H1 (cell line): Measurements from ENCODE around the gene KCNK4. TPM values are rescaled to one million over a fixed set of nuclear protein-coding genes. Genes with fewer than 3 reads are reported as not detected.

Experiments
- CTCF ChIA-PET: fragments of 300-600 bp; sonication (Branson Sonifier 250); formaldehyde crosslinking; loops from one replicate; lab custom pipeline; 2021; ENCODE audit not compliant: partially characterized antibody; lab: Charles Lee
- POLR2A ChIA-PET: fragments of 300-600 bp; sonication (Branson Sonifier 250); formaldehyde crosslinking; loops from one replicate; lab custom pipeline; 2021; ENCODE audit warnings: inconsistent platforms; ENCODE audit not compliant: partially characterized antibody; lab: Charles Lee
- DNase-seq, 2 experiments: peaks; one replicate each; pipeline versions ENCODE4 v3.0.0 to v3.0.0-alpha.2; 2010 to 2022; ENCODE audit warnings: low spot score in 2 of 2, low read depth in 1 of 2, mixed read lengths in 1 of 2
- FAIRE-seq: peaks from 2 replicates; lab custom pipeline; 2011; peaks lifted over from hg19 to GRCh38; lab: Jason Lieb, UNC
- H2AFZ ChIP-seq: 2 replicates; pipeline ENCODE4 v1.8.1; 2012; ENCODE audit warnings: low read length, inconsistent platforms
- H2AK5ac ChIP-seq: 2 replicates; pipeline ENCODE4 v1.6.1; 2013; ENCODE audit warnings: low read depth, low read length
- H2BK120ac ChIP-seq: replicated peaks from 2 replicates; pipeline ENCODE3; 2013; ENCODE audit warnings: low read depth, low read length, inconsistent platforms
- H2BK12ac ChIP-seq: 2 replicates; pipeline ENCODE4 v1.6.1; 2013; ENCODE audit warnings: low read depth, low read length
- H2BK15ac ChIP-seq: 2 replicates; pipeline ENCODE4 v1.6.1; 2013; ENCODE audit warnings: low read length
- H2BK20ac ChIP-seq: 2 replicates; pipeline ENCODE4 v1.6.1; 2013; ENCODE audit warnings: low read length
- H2BK5ac ChIP-seq: 2 replicates; pipeline ENCODE4 v1.6.1; 2013; ENCODE audit warnings: low read depth, low read length
- H3K14ac ChIP-seq: 2 replicates; pipeline ENCODE4 v1.6.1; 2013; ENCODE audit warnings: inconsistent platforms; ENCODE audit not compliant: insufficient read length
- H3K18ac ChIP-seq: 2 replicates; pipeline ENCODE4 v1.6.1; 2013; ENCODE audit warnings: low read length; ENCODE audit errors: extremely low read depth
- H3K23ac ChIP-seq: 2 replicates; pipeline ENCODE4 v1.6.1; 2013; ENCODE audit warnings: inconsistent platforms; ENCODE audit not compliant: insufficient read length
- H3K23me2 ChIP-seq: 2 replicates; pipeline ENCODE4 v1.6.1; 2013; ENCODE audit warnings: low read depth, low read length
- H3K27ac ChIP-seq: 2 replicates; pipeline ENCODE4 v1.6.1; 2011; ENCODE audit warnings: low read depth, low read length, inconsistent platforms
- H3K27me3 ChIP-seq, 4 experiments: replicated peaks in 1 of 4; 1 replicate in 1 of 4; 2 replicates in 3 of 4; pipeline versions ENCODE4 v1.6.1 to v1.8.1; 2011 to 2013; ENCODE audit warnings: low read length in 3 of 4, mild to moderate bottlenecking in 3 of 4, inconsistent platforms in 2 of 4, mixed read lengths in 2 of 4, moderate library complexity in 1 of 4; ENCODE audit not compliant: control insufficient read depth in 3 of 4, insufficient read depth in 3 of 4; ENCODE audit errors: extremely low read depth in 1 of 4
- H3K36me3 ChIP-seq, 4 experiments: 2 replicates each; pipeline versions ENCODE4 v1.6.1 to v1.8.1; 2011 to 2013; ENCODE audit warnings: mild to moderate bottlenecking in 4 of 4, low read length in 3 of 4, moderate library complexity in 2 of 4, control low read depth in 1 of 4, inconsistent platforms in 1 of 4; ENCODE audit not compliant: insufficient read depth in 4 of 4, control insufficient read depth in 2 of 4
- H3K4ac ChIP-seq: replicated peaks from 2 replicates; pipeline ENCODE3; 2013; ENCODE audit warnings: low read length, low read depth, mixed read lengths, inconsistent platforms; ENCODE audit not compliant: insufficient read length
- H3K4me1 ChIP-seq, 4 experiments: replicated peaks in 1 of 4; 1 replicate in 1 of 4; 2 replicates in 3 of 4; pipeline versions ENCODE4 v1.6.1 to v1.8.1; 2011 to 2013; ENCODE audit warnings: low read length in 3 of 4, inconsistent platforms in 2 of 4, mixed read lengths in 1 of 4; ENCODE audit not compliant: insufficient read depth in 4 of 4, control insufficient read depth in 3 of 4
- H3K4me2 ChIP-seq, 2 experiments: 2 replicates each; pipeline versions ENCODE4 v1.6.1 to v1.8.1; 2011 to 2013; ENCODE audit warnings: low read depth in 2 of 2, low read length in 2 of 2, control low read depth in 1 of 2, inconsistent platforms in 1 of 2, mild to moderate bottlenecking in 1 of 2; ENCODE audit not compliant: insufficient read depth in 1 of 2
- H3K4me3 ChIP-seq, 4 experiments: fragments of 200-600, 300-600 bp in 1 of 4; sonication (generic), shearing (Covaris generic), sonication (Bioruptor Twin) in 1 of 4; 2 replicates each; pipeline versions ENCODE4 v1.5.1 to v1.8.1; 2011 to 2016; ENCODE audit warnings: low read length in 4 of 4, low read depth in 3 of 4, control low read depth in 2 of 4, inconsistent platforms in 2 of 4, mild to moderate bottlenecking in 2 of 4, mixed read lengths in 1 of 4, moderate library complexity in 1 of 4; ENCODE audit not compliant: insufficient read depth in 2 of 4; ENCODE audit errors: extremely low read depth in 1 of 4
- H3K56ac ChIP-seq: replicated peaks from 2 replicates; pipeline ENCODE3; 2013; ENCODE audit warnings: low read depth, mild to moderate bottlenecking, mixed read lengths, low read length, inconsistent platforms; ENCODE audit not compliant: insufficient read length
- H3K79me1 ChIP-seq: 2 replicates; pipeline ENCODE4 v1.6.1; 2013; ENCODE audit warnings: low read depth, low read length, control low read depth
- H3K79me2 ChIP-seq, 2 experiments: 2 replicates each; pipeline versions ENCODE4 v1.6.1 to v1.8.1; 2012 to 2013; ENCODE audit warnings: low read length in 2 of 2, mild to moderate bottlenecking in 2 of 2, inconsistent platforms in 1 of 2; ENCODE audit not compliant: insufficient read depth in 2 of 2, control insufficient read depth in 1 of 2
- H3K9ac ChIP-seq, 4 experiments: replicated peaks in 1 of 4; 1 replicate in 1 of 4; 2 replicates in 3 of 4; pipeline versions ENCODE4 v1.6.1 to v1.8.1; 2011 to 2013; ENCODE audit warnings: low read depth in 3 of 4, low read length in 3 of 4, control low read depth in 2 of 4, mild to moderate bottlenecking in 2 of 4, moderate library complexity in 2 of 4, inconsistent platforms in 1 of 4; ENCODE audit errors: extremely low read depth in 1 of 4
- H3K9me3 ChIP-seq, 2 experiments: 2 replicates each; pipeline versions ENCODE4 v1.6.1 to v1.8.1; 2012 to 2013; ENCODE audit warnings: mild to moderate bottlenecking in 2 of 2, moderate library complexity in 2 of 2, control low read depth in 1 of 2, inconsistent platforms in 1 of 2, low read depth in 1 of 2, low read length in 1 of 2, mixed read lengths in 1 of 2; ENCODE audit not compliant: insufficient read depth in 2 of 2
- H4K20me1 ChIP-seq, 2 experiments: replicated peaks in 1 of 2; 2 replicates each; pipeline versions ENCODE3 to v1.8.1; 2011 to 2013; ENCODE audit warnings: inconsistent platforms in 2 of 2, low read length in 2 of 2, mild to moderate bottlenecking in 1 of 2; ENCODE audit not compliant: insufficient read depth in 2 of 2, control insufficient read depth in 1 of 2
- H4K5ac ChIP-seq: 2 replicates; pipeline ENCODE4 v1.6.1; 2013; ENCODE audit warnings: low read length, low read depth, mixed read lengths, inconsistent platforms; ENCODE audit not compliant: insufficient read length
- H4K8ac ChIP-seq: 2 replicates; pipeline ENCODE4 v1.8.0; 2013; ENCODE audit warnings: mild to moderate bottlenecking, moderate library complexity, low read length, inconsistent platforms; ENCODE audit not compliant: insufficient read depth; ENCODE audit errors: extremely low read depth
- H4K91ac ChIP-seq: replicated peaks from 2 replicates; pipeline ENCODE3; 2013; ENCODE audit warnings: low read length, mixed read lengths, inconsistent platforms; ENCODE audit not compliant: insufficient read length
- ASH2L ChIP-seq: fragments of 200-600, 300-600 bp; sonication (generic); IDR thresholded peaks from one replicate; pipeline ENCODE4 v1.7.1; 2017; ENCODE audit warnings: low read length
- CHD1 ChIP-seq: IDR thresholded peaks from 2 replicates; pipeline ENCODE4 v1.6.1; 2012; ENCODE audit warnings: low read depth, low read length, improper control_type of control experiment
- CTBP2 ChIP-seq: IDR thresholded peaks from 2 replicates; pipeline ENCODE4 v1.7.0; 2011; ENCODE audit warnings: borderline replicate concordance, mild to moderate bottlenecking, moderate library complexity, mixed read lengths, low read length; ENCODE audit not compliant: insufficient read depth, insufficient read length
- EGR1 ChIP-seq: IDR thresholded peaks from 2 replicates; pipeline ENCODE4 v1.6.1; 2011; ENCODE audit warnings: low read depth, low read length, borderline replicate concordance
- KDM1A ChIP-seq: fragments of 200-600, 300-600 bp; sonication (generic); IDR thresholded peaks from 2 replicates; pipeline ENCODE4 v1.7.1; 2016; ENCODE audit warnings: mild to moderate bottlenecking, low read length, borderline replicate concordance
- MAFK ChIP-seq: IDR thresholded peaks from 2 replicates; pipeline ENCODE4 v1.6.1; 2012; ENCODE audit warnings: low read depth, mild to moderate bottlenecking, improper control_type of control experiment, low read length
- SIRT6 ChIP-seq: IDR thresholded peaks from one replicate; pipeline ENCODE4 v1.7.1; 2012; ENCODE audit warnings: low read length, inconsistent platforms
- SP1 ChIP-seq: IDR thresholded peaks from 2 replicates; pipeline ENCODE4 v1.6.1; 2011; ENCODE audit warnings: low read depth, low read length
- SRF ChIP-seq: IDR thresholded peaks from 2 replicates; pipeline ENCODE4 v1.6.1; 2011; ENCODE audit warnings: mild to moderate bottlenecking, low read depth, low read length, moderate library complexity
- TCF12 ChIP-seq: IDR thresholded peaks from 2 replicates; pipeline ENCODE4 v1.6.1; 2011; ENCODE audit warnings: low read depth, mild to moderate bottlenecking, low read length
- WGBS, 2 experiments: shearing (Covaris generic) in 1 of 2; methylation state at CpG; one replicate each; pipeline versions ENCODE4 v1.1.6 to v1.1.7; 2013 to 2015; ENCODE audit warnings: low lambda C conversion rate in 2 of 2, mixed read lengths in 2 of 2, inconsistent platforms in 1 of 2, low coverage in 1 of 2, missing lambda C conversion rate in 1 of 2; ENCODE audit not compliant: insufficient replicate concordance in 2 of 2, insufficient coverage in 1 of 2, insufficient read length in 1 of 2; ENCODE audit errors: extremely low coverage in 1 of 2, missing lambda C conversion rate in 1 of 2; 5-methylcytosine and 5-hydroxymethylcytosine counted together
- polyA plus RNA-seq, 7 experiments: library from polyadenylated mRNA; depleted of rRNA in 3 of 7; stranded (reverse) in 5 of 7; unstranded in 2 of 7; fragments of >200 nt in 5 of 7; fragments of 200-250 nt in 2 of 7; gene quantifications; 1 replicate in 5 of 7; 2 replicates in 1 of 7; 4 replicates in 1 of 7; pipeline versions ENCODE4 v1.2.1 to v1.2.3, GENCODE V29; 2011 to 2013; ENCODE audit warnings: missing spikeins in 2 of 7, mixed read lengths in 2 of 7
- total RNA-seq: library from RNA; stranded (reverse); fragmentation: NEBNext Ultra II Directional; extraction: Animal tissue kit (Norgen Biotek cat#: 25700); gene quantifications from 2 replicates; pipeline ENCODE4 v1.2.1, GENCODE V29; 2021
- TF ChIP-seq, protein P1 (sequence below), 3 experiments: IDR thresholded peaks; 1 replicate in 2 of 3; 2 replicates in 1 of 3; pipeline versions ENCODE4 v1.5.1 to v1.6.1; 2011; ENCODE audit warnings: low read length in 3 of 3, mild to moderate bottlenecking in 3 of 3, inconsistent platforms in 2 of 3, low read depth in 1 of 3, moderate library complexity in 1 of 3; ENCODE audit not compliant: insufficient read depth in 1 of 3; ENCODE audit errors: control extremely low read depth in 1 of 3

The KCNK4 gene
- total and polyA plus RNA-seq, 2 of the 8 experiments (the other 6 are each of a cell fraction or from before 2014, with no cell fraction given) = 0.19 TPM; not detected in 1

DNA sequence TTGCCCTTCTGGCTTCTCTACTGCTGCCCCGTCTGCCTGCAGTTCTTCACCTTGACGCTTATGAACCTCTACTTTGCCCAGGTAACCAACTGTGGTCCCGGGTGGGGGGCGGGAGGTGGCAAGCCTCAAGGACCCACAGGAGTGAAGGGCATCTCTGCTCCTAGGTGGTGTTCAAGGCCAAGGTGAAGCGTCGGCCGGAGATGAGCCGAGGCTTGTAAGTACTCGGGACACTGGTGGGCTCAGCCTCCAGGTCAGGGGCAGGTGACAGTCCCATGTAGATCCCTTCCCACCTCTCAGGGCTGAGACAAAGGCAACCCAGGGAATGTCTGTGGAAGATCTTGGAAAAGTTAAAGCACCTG, 4.3 kb upstream of the KCNK4 start:
- H4K5ac ChIP-seq = no peak overlapping the region
- H3K23ac ChIP-seq = no peak overlapping the region
- no peak for DNase-seq
- H3K4me2 ChIP-seq = peak overlapping the region in 1 of 2 experiments; percentile 55; a peak in 1 of 4 replicates
- H3K18ac ChIP-seq = no peak overlapping the region
- ChIA-PET POLR2A (interaction anchor here (3.0 to 9.5 kb wide), 4 partner anchors 10 to 42 kb away, joined by 14 to 79 read pairs (median 28); partner anchors contain the start of genes ESRRA and PPP1R14B), CTCF (interaction anchor here (1.0 to 11.4 kb wide), 4 partner anchors 15 to 23 kb away, joined by 3 to 134 read pairs (median 4); partner anchors contain the start of genes CATSPERZ and ESRRA)
- H4K91ac ChIP-seq = no peak overlapping the region
- no peak overlapping the region for H2BK120ac ChIP-seq
- no peak overlapping the region for H2BK5ac ChIP-seq
- H3K23me2 ChIP-seq = peaks cover 12% of the 10 kb centered on the region; the same call in 1 of the 2 replicates
- peaks cover 0 to 2% (median 0%) of the 10 kb centered on the region in 4 experiments; a peak in 1 of 8 replicates for H3K36me3 ChIP-seq
- no peak overlapping the region for H3K56ac ChIP-seq
- H3K9ac ChIP-seq = no peak overlapping the region
- peaks cover 17 to 28% (median 26%) of the 10 kb centered on the region in 4 experiments; a peak in 6 of 7 replicates for H3K27me3 ChIP-seq
- H2BK12ac ChIP-seq = no peak overlapping the region
- no peak overlapping the region for H3K27ac ChIP-seq
- no peak overlapping the region for H2AK5ac ChIP-seq
- peaks cover 0 to 10% (median 5%) of the 10 kb centered on the region in 4 experiments; a peak in 5 of 7 replicates for H3K4me1 ChIP-seq
- no peak overlapping the region for H3K4me3 ChIP-seq
- no peaks in the 10 kb centered on the region for H3K9me3 ChIP-seq
- no peak for FAIRE-seq
- H3K14ac ChIP-seq = no peak overlapping the region
- H2AFZ ChIP-seq = no peak overlapping the region
- H3K79me2 ChIP-seq = no peaks in the 10 kb centered on the region
- 93% methylated on average over 9 of the region's 9 CpGs; no CpG with 5 or more reads in 1 of the 2 experiments for WGBS, 2 experiments
- no peak overlapping the region for H2BK15ac ChIP-seq
- H4K20me1 ChIP-seq = peaks cover 5 to 14% of the 10 kb centered on the region in 2 experiments
- H3K79me1 ChIP-seq = no peaks in the 10 kb centered on the region
- H4K8ac ChIP-seq = no peak overlapping the region
- no peak overlapping the region for H3K4ac ChIP-seq
- no peak overlapping the region for H2BK20ac ChIP-seq
- TF ChIP-seq SRF (no peak), KDM1A (no peak), SIRT6 (no peak), EGR1 (no peak), SP1 (no peak), CHD1 (no peak), TCF12 (no peak), MAFK (no peak), ASH2L (no peak), CTBP2 (no peak)
- TF ChIP-seq, protein P1, sequence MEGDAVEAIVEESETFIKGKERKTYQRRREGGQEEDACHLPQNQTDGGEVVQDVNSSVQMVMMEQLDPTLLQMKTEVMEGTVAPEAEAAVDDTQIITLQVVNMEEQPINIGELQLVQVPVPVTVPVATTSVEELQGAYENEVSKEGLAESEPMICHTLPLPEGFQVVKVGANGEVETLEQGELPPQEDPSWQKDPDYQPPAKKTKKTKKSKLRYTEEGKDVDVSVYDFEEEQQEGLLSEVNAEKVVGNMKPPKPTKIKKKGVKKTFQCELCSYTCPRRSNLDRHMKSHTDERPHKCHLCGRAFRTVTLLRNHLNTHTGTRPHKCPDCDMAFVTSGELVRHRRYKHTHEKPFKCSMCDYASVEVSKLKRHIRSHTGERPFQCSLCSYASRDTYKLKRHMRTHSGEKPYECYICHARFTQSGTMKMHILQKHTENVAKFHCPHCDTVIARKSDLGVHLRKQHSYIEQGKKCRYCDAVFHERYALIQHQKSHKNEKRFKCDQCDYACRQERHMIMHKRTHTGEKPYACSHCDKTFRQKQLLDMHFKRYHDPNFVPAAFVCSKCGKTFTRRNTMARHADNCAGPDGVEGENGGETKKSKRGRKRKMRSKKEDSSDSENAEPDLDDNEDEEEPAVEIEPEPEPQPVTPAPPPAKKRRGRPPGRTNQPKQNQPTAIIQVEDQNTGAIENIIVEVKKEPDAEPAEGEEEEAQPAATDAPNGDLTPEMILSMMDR (IDR thresholded peaks at IDR 0.05; ENCODE audit: control extremely low read depth in 1 of 3, insufficient read depth in 1 of 3, low read depth in 1 of 3, low read length in 3 of 3) = no peak
